Vagina (tissue), 2 donors: ENCODE results near the gene UGDH. TPM values are rescaled to one million over a fixed set of nuclear protein-coding genes. Genes with fewer than 3 reads are reported as not detected.

ENCODE experiments used
- DNase-seq, 2 donors: peaks; one replicate each; pipeline ENCODE4 v3.0.0-alpha.2; 2017; ENCODE audit errors: extremely low spot score in 2 of 2
- H3K27ac ChIP-seq: fragments of 200-600 bp; sonication (generic); one replicate; pipeline ENCODE4 v1.5.1; 2019
- H3K27me3 ChIP-seq: fragments of 200-600 bp; sonication (generic); one replicate; pipeline ENCODE4 v1.5.1; 2019
- H3K36me3 ChIP-seq, 2 donors: fragments of 200-600 bp; sonication (generic); one replicate each; pipeline ENCODE4 v1.5.1; 2017 to 2019
- H3K4me1 ChIP-seq: fragments of 200-600 bp; sonication (generic); one replicate; pipeline ENCODE4 v1.5.1; 2019
- H3K4me3 ChIP-seq, 2 donors: fragments of 200-600 bp; sonication (generic); 1 replicate in 1 of 2; 2 replicates in 1 of 2; pipeline ENCODE4 v1.5.1; 2016 to 2019
- H3K9me3 ChIP-seq: fragments of 200-600 bp; sonication (generic); one replicate; pipeline ENCODE4 v1.5.1; 2019
- CTCF ChIP-seq, 3 experiments: fragments of 450-650 bp in 2 of 3; fragments of 200-600 bp in 1 of 3; sonication (generic) in 1 of 3; IDR thresholded peaks; one replicate each; pipeline ENCODE4 v1.5.1; 2017 to 2019; ENCODE audit warnings: antibody characterized with exemption in 3 of 3, mild to moderate bottlenecking in 2 of 3, moderate library complexity in 2 of 3
- POLR2A ChIP-seq, 2 donors: fragments of 450-650 bp; IDR thresholded peaks; one replicate each; pipeline ENCODE4 v1.6.1; 2017; ENCODE audit warnings: antibody characterized with exemption in 2 of 2, mild to moderate bottlenecking in 2 of 2, moderate library complexity in 2 of 2
- POLR2AphosphoS5 ChIP-seq, 2 donors: sonication (generic); formaldehyde crosslinking; IDR thresholded peaks; one replicate each; pipeline ENCODE4 v1.9.0; 2017; ENCODE audit warnings: antibody characterized with exemption in 2 of 2, mild to moderate bottlenecking in 2 of 2, low read depth in 1 of 2; ENCODE audit not compliant: insufficient read depth in 1 of 2
- intact Hi-C: fragments of 100-400 bp; cut with DNase I; formaldehyde crosslinking; loops from one replicate; pipeline ENCODE4 v1.15.1; 2023
- total RNA-seq: library from RNA; depleted of rRNA; stranded (reverse); fragments of >200 nt; gene quantifications from one replicate; pipeline ENCODE4 v1.2.3, GENCODE V29; 2016

Gene UGDH
- total RNA-seq, 1 donor from 2014 or later, result 43.5 TPM

GRCh38 chr4:39568805-39569204 lies 41.6 kb upstream of the UGDH start:
- Histone ChIP-seq H3K4me1 (peaks cover 11% of the 10 kb centered on the region), H3K36me3 (peaks cover 0 to 22% of the 10 kb centered on the region in 2 donors), H3K9me3 (no peaks in the 10 kb centered on the region), H3K4me3 (no peak overlapping the region), H3K27me3 (no peaks in the 10 kb centered on the region), H3K27ac (no peak overlapping the region)
- no peak for DNase-seq
- TF ChIP-seq POLR2AphosphoS5 (IDR thresholded peaks at IDR 0.05; ENCODE audit: insufficient read depth in 1 of 2, low read depth in 1 of 2) (peak in 1 of 2 donors; percentile 86), POLR2A (IDR thresholded peaks at IDR 0.05) (no peak)
- intact Hi-C loops, result no loop called here

GRCh38 chr4:39565878-39566600 lies 38.8 kb upstream of the UGDH start:
- Histone ChIP-seq H3K27me3 (no peaks in the 10 kb centered on the region), H3K27ac (no peak overlapping the region), H3K4me1 (peaks cover 18% of the 10 kb centered on the region), H3K36me3 (peaks cover 0 to 17% of the 10 kb centered on the region in 2 donors), H3K4me3 (no peak overlapping the region), H3K9me3 (no peaks in the 10 kb centered on the region)
- no peak for DNase-seq
- intact Hi-C loops, result no loop called here
- TF ChIP-seq POLR2A (IDR thresholded peaks at IDR 0.05) (no peak), POLR2AphosphoS5 (IDR thresholded peaks at IDR 0.05; ENCODE audit: insufficient read depth in 1 of 2, low read depth in 1 of 2) (no peak), CTCF (IDR thresholded peaks at IDR 0.05) (no peak)

GRCh38 chr4:39563346-39563847 lies 36.2 kb upstream of the UGDH start:
- no peak overlapping the region for H3K27ac ChIP-seq

GRCh38 chr4:39562792-39563191 lies 35.6 kb upstream of the UGDH start:
- DNase-seq, result no peak
- Histone ChIP-seq H3K4me3 (no peak overlapping the region), H3K27me3 (no peaks in the 10 kb centered on the region), H3K9me3 (no peaks in the 10 kb centered on the region), H3K4me1 (peaks cover 7% of the 10 kb centered on the region), H3K27ac (no peak overlapping the region), H3K36me3 (peaks cover 0 to 11% of the 10 kb centered on the region in 2 donors)
- TF ChIP-seq POLR2AphosphoS5 (IDR thresholded peaks at IDR 0.05; ENCODE audit: insufficient read depth in 1 of 2, low read depth in 1 of 2), result no peak
- no peak for TF ChIP-seq POLR2A (IDR thresholded peaks at IDR 0.05)
- TF ChIP-seq CTCF (IDR thresholded peaks at IDR 0.05), result no peak
- intact Hi-C loops, result no loop called here

More at GRCh38 chr4:39563346-39563847, 36.2 kb upstream of the UGDH start:
- Histone ChIP-seq H3K36me3 (peaks cover 0 to 11% of the 10 kb centered on the region in 2 donors), H3K27me3 (no peaks in the 10 kb centered on the region), H3K4me3 (no peak overlapping the region), H3K9me3 (no peaks in the 10 kb centered on the region), H3K4me1 (peaks cover 7% of the 10 kb centered on the region)
- DNase-seq, result no peak
- TF ChIP-seq CTCF (IDR thresholded peaks at IDR 0.05) (no peak), POLR2AphosphoS5 (IDR thresholded peaks at IDR 0.05; ENCODE audit: insufficient read depth in 1 of 2, low read depth in 1 of 2) (no peak), POLR2A (IDR thresholded peaks at IDR 0.05) (no peak)
- intact Hi-C loops, result no loop called here

GRCh38 chr4:39559626-39560025 lies 32.4 kb upstream of the UGDH start:
- Histone ChIP-seq H3K27ac (no peak overlapping the region), H3K4me1 (peaks cover 7% of the 10 kb centered on the region), H3K4me3 (no peak overlapping the region), H3K9me3 (no peaks in the 10 kb centered on the region), H3K27me3 (no peaks in the 10 kb centered on the region), H3K36me3 (peaks cover 0 to 17% of the 10 kb centered on the region in 2 donors)
- no peak for DNase-seq
- no peak for TF ChIP-seq POLR2A (IDR thresholded peaks at IDR 0.05)
- TF ChIP-seq POLR2AphosphoS5 (IDR thresholded peaks at IDR 0.05; ENCODE audit: insufficient read depth in 1 of 2, low read depth in 1 of 2), result no peak
- no peak for TF ChIP-seq CTCF (IDR thresholded peaks at IDR 0.05)
- intact Hi-C loops, result no loop called here
